ENCODE measurements around the gene SYNE1.
"Not testable (repeated sequence)": the region's sequence is repeated elsewhere in the genome, so short reads cannot be mapped to it uniquely, and the experiment has no call there.

Gene SYNE1

DNA sequence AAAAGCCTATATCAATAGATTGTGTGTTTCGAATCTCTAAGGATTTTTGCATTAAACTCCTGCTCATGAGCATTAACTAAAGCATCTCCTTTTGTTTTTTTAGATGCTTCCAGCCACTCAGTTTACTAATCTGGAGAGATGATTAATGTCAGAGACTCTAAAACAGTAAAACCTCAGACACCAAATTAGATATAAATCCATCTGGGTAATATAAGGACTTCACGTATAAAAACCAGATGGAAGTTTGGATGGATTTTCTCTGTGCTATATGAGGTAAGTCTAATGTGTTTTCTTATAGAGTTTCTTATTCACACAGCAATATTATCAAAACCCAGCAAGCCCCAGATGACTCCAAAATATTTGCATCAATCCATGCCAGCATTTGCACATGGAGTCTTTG, 137.2 kb downstream of the SYNE1 start:
- Histone ChIP-seq H3K4me1 (ENCODE audit: control insufficient read depth in 2 of 2, insufficient read depth in 2 of 2, low read length in 2 of 2) (no peaks in the 10 kb centered on the region), H3K4me3 (ENCODE audit: low read length in 2 of 2) (no peak overlapping the region), H3K9ac (ENCODE audit: low read depth in 1 of 2, low read length in 2 of 2) (no peak overlapping the region)

DNA sequence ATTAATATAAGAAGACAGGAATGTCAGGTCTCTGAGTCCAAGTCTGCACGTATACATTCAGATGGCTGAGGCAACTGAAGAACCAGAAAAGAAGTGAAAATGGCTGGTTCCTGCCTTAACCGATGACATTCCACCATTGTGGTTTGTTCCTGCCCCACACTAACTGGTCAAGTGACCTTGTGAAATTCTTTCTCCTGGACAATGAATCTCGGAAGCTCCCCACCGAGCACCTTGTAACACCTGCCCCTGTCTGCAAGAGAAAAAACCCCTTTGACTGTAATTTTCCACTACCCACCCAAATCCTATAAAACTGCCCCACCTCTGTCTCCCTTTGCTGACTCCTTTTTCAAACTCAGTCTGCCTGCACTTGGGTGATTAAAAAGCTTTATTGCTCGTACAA, 140.4 kb downstream of the SYNE1 start:
- Histone ChIP-seq H3K9me3 (ENCODE audit: control insufficient read depth in 2 of 2, low read length in 2 of 2) (no peaks in the 10 kb centered on the region), H3K27ac (ENCODE audit: low read depth in 2 of 2, low read length in 2 of 2) (no peak overlapping the region), H3K9ac (ENCODE audit: low read depth in 1 of 2, low read length in 2 of 2) (no peak overlapping the region), H3K4me1 (ENCODE audit: control insufficient read depth in 2 of 2, insufficient read depth in 2 of 2, low read length in 2 of 2) (no peaks in the 10 kb centered on the region), H3K27me3 (ENCODE audit: control insufficient read depth in 2 of 2, insufficient read depth in 2 of 2, low read length in 2 of 2) (no peaks in the 10 kb centered on the region), H3K4me3 (ENCODE audit: low read length in 2 of 2) (no peak overlapping the region), H3K36me3 (ENCODE audit: control insufficient read depth in 2 of 2, insufficient read depth in 2 of 2, low read length in 2 of 2) (no peaks in the 10 kb centered on the region)

More for the DNA sequence above, 137.2 kb downstream of the SYNE1 start:
- Histone ChIP-seq H3K27ac (ENCODE audit: low read depth in 2 of 2, low read length in 2 of 2) (no peak overlapping the region), H3K9me3 (ENCODE audit: control insufficient read depth in 2 of 2, low read length in 2 of 2) (no peaks in the 10 kb centered on the region), H3K27me3 (ENCODE audit: control insufficient read depth in 2 of 2, insufficient read depth in 2 of 2, low read length in 2 of 2) (no peaks in the 10 kb centered on the region), H3K36me3 (ENCODE audit: control insufficient read depth in 2 of 2, insufficient read depth in 2 of 2, low read length in 2 of 2) (no peaks in the 10 kb centered on the region)

DNA sequence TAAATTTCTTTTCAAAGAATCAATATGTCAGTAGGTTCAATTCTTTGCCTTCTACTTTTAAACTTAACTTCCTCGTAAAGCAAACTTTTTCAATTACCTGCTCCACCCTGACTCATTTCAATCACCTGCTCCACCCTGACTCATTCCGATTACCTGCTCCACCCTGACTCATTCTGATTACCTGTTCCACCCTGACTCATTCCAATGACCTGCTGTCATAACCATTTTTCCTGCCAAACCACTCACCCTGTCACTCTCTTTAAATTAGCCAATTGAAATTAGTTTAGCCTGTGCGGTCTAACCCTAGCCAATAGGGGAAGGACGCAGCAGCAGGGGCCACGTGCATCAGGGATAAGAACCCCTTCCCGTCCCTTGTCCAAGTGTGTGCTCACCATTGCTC, 141.7 kb downstream of the SYNE1 start:
- H3K4me1 ChIP-seq (ENCODE audit: control insufficient read depth in 2 of 2, insufficient read depth in 2 of 2, low read length in 2 of 2); H3K27me3 ChIP-seq (ENCODE audit: control insufficient read depth in 2 of 2, insufficient read depth in 2 of 2, low read length in 2 of 2); H3K9me3 ChIP-seq (ENCODE audit: control insufficient read depth in 2 of 2, low read length in 2 of 2); H3K27ac ChIP-seq (ENCODE audit: low read depth in 2 of 2, low read length in 2 of 2); H3K9ac ChIP-seq (ENCODE audit: low read depth in 1 of 2, low read length in 2 of 2); H3K36me3 ChIP-seq (ENCODE audit: control insufficient read depth in 2 of 2, insufficient read depth in 2 of 2, low read length in 2 of 2); H3K4me3 ChIP-seq (ENCODE audit: low read length in 2 of 2): not testable (repeated sequence)

DNA sequence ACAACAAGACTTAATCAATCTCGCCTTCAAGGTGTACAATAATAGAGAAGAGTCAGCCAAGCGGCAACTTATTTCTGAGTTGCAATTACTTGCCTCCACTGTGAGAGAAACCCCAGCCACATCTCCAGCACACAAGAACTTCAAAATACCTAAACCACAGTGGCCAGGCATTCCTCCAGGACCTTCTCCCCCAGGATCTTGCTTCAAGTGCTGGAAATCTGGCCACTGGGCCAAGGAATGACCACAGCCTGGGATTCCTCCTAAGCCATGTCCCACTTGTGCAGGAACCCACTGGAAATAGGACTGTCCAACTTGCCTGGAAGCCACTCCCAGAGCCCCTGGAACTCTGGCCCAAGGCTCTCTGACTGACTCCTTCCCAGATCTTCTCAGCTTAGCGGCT, 144.9 kb downstream of the SYNE1 start:
- H3K9me3 ChIP-seq (ENCODE audit: control insufficient read depth in 2 of 2, low read length in 2 of 2); H3K4me1 ChIP-seq (ENCODE audit: control insufficient read depth in 2 of 2, insufficient read depth in 2 of 2, low read length in 2 of 2); H3K36me3 ChIP-seq (ENCODE audit: control insufficient read depth in 2 of 2, insufficient read depth in 2 of 2, low read length in 2 of 2); H3K4me3 ChIP-seq (ENCODE audit: low read length in 2 of 2); H3K27me3 ChIP-seq (ENCODE audit: control insufficient read depth in 2 of 2, insufficient read depth in 2 of 2, low read length in 2 of 2); H3K9ac ChIP-seq (ENCODE audit: low read depth in 1 of 2, low read length in 2 of 2); H3K27ac ChIP-seq (ENCODE audit: low read depth in 2 of 2, low read length in 2 of 2): not testable (repeated sequence)

DNA sequence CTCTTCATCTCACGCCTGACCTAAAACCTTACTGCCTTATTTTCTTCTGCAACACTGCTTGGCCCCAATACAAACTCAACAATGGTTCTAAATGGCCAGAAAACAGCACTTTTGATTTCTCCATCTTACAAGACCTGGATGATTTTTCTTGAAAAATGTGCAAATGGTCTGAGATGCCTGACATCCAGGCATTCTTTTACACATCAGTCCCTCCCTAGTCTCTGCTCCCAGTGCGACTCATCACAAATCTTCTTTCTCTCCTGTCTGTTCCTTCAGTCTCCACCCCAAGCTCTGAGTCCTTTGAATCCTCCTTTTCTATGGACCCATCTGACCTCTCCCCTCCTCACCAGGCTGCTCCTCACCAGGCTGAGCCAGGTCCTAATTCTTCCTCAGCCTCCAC, 145.7 kb downstream of the SYNE1 start:
- H3K9me3 ChIP-seq (ENCODE audit: control insufficient read depth in 2 of 2, low read length in 2 of 2); H3K27me3 ChIP-seq (ENCODE audit: control insufficient read depth in 2 of 2, insufficient read depth in 2 of 2, low read length in 2 of 2); H3K9ac ChIP-seq (ENCODE audit: low read depth in 1 of 2, low read length in 2 of 2); H3K4me3 ChIP-seq (ENCODE audit: low read length in 2 of 2); H3K36me3 ChIP-seq (ENCODE audit: control insufficient read depth in 2 of 2, insufficient read depth in 2 of 2, low read length in 2 of 2); H3K4me1 ChIP-seq (ENCODE audit: control insufficient read depth in 2 of 2, insufficient read depth in 2 of 2, low read length in 2 of 2); H3K27ac ChIP-seq (ENCODE audit: low read depth in 2 of 2, low read length in 2 of 2): not testable (repeated sequence)

DNA sequence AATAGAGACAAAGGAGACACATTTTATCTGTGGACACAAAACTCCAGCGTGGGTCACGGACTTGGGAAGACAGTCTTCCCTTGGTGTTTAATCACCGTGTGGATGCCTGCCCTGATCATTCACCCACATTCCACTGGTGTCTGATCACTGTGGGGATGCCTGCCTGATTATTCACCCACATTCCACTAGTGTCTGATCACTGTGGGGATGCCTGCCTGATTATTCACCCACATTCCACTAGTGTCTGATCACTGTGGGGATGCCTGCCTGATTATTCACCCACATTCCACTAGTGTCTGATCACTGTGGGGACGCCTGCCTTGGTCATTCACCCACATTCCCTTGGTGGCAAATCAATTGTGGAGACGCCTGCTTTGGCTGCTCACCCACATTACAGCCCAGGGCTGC, 146.2 kb downstream of the SYNE1 start:
- not testable (repeated sequence) for H3K4me1 ChIP-seq (ENCODE audit: control insufficient read depth in 2 of 2, insufficient read depth in 2 of 2, low read length in 2 of 2); H3K27ac ChIP-seq (ENCODE audit: low read depth in 2 of 2, low read length in 2 of 2); H3K27me3 ChIP-seq (ENCODE audit: control insufficient read depth in 2 of 2, insufficient read depth in 2 of 2, low read length in 2 of 2); H3K9ac ChIP-seq (ENCODE audit: low read depth in 1 of 2, low read length in 2 of 2); H3K9me3 ChIP-seq (ENCODE audit: control insufficient read depth in 2 of 2, low read length in 2 of 2); H3K36me3 ChIP-seq (ENCODE audit: control insufficient read depth in 2 of 2, insufficient read depth in 2 of 2, low read length in 2 of 2); H3K4me3 ChIP-seq (ENCODE audit: low read length in 2 of 2)

DNA sequence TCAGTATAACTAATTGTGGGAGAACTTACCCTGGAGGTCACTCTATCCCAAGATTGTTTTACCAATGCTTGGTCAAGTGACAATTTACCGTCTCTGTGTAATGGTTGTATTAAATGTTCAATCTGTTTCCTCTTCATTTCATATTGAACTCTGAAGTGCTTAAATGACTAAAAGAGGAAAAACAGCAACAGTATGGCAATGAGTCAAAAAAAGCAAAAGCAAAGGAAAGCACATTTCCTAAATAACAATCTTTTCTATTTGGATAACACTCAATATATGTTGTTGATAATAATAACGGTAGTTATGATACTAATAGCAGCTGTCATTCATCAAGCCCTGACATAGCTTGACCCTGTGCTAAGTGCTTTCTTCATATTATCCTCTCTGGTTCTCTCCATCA, 152.4 kb downstream of the SYNE1 start:
- Histone ChIP-seq H3K36me3 (ENCODE audit: control insufficient read depth in 2 of 2, insufficient read depth in 2 of 2, low read length in 2 of 2) (no peaks in the 10 kb centered on the region), H3K4me3 (ENCODE audit: low read length in 2 of 2) (no peak overlapping the region), H3K27ac (ENCODE audit: low read depth in 2 of 2, low read length in 2 of 2) (no peak overlapping the region), H3K4me1 (ENCODE audit: control insufficient read depth in 2 of 2, insufficient read depth in 2 of 2, low read length in 2 of 2) (no peaks in the 10 kb centered on the region), H3K9me3 (ENCODE audit: control insufficient read depth in 2 of 2, low read length in 2 of 2) (no peaks in the 10 kb centered on the region), H3K27me3 (ENCODE audit: control insufficient read depth in 2 of 2, insufficient read depth in 2 of 2, low read length in 2 of 2) (no peaks in the 10 kb centered on the region), H3K9ac (ENCODE audit: low read depth in 1 of 2, low read length in 2 of 2) (no peak overlapping the region)

DNA sequence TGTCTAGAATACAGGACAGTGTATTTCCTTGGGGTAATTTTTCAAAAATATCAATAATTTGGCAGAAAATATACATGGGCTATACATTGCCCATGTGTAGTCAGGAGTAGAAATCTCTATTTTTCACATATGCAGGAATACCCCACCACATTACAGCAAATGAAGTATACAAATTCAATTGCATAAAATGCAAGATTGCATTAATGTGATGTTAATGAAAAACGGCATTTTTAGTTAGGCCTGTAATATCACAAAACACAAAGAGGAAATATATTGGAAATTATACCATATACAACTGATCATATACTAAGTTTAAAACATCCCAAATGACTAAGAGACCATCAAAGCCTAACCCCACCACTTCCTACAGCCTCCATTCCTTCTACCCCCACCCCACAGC, 154.9 kb downstream of the SYNE1 start:
- H3K27me3 ChIP-seq (ENCODE audit: control insufficient read depth in 2 of 2, insufficient read depth in 2 of 2, low read length in 2 of 2): no peaks in the 10 kb centered on the region
- H3K9me3 ChIP-seq (ENCODE audit: control insufficient read depth in 2 of 2, low read length in 2 of 2): no peaks in the 10 kb centered on the region
- no peaks in the 10 kb centered on the region for H3K4me1 ChIP-seq (ENCODE audit: control insufficient read depth in 2 of 2, insufficient read depth in 2 of 2, low read length in 2 of 2)
- no peak overlapping the region for H3K27ac ChIP-seq (ENCODE audit: low read depth in 2 of 2, low read length in 2 of 2)
- H3K9ac ChIP-seq (ENCODE audit: low read depth in 1 of 2, low read length in 2 of 2): no peak overlapping the region
- H3K36me3 ChIP-seq (ENCODE audit: control insufficient read depth in 2 of 2, insufficient read depth in 2 of 2, low read length in 2 of 2): no peaks in the 10 kb centered on the region
- no peak overlapping the region for H3K4me3 ChIP-seq (ENCODE audit: low read length in 2 of 2)

DNA sequence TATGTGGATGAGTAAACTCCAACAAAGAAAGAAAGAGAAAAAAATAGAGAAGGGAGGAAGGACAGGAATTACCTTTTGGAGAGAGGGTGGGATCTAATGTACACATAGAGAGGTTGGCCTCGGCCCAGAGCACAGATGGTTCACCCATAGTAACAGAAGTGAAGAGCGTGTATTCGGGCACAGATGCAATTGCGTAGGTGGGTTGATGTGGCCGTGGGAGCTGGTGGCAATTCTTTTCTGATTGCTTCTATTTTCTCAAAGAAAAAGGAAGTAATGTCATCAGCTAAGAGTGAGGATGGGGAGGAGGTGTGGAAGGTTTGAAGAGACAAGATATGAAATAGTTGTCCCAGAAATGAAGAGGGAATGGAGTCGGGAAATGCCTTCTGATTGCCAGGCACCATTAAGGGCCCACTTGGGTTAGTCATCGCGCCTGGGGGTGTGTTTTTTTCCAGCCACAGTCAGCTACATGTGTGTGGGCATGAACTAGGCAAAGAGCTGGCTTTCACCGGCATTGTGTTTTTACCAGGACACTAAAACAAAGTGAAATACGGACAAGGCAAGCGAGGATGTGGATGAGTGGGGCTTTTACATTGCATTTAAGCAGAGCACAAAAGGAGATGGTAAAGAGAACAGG, 158.7 kb downstream of the SYNE1 start:
- Histone ChIP-seq H3K4me3 (ENCODE audit: low read length in 2 of 2) (no peak overlapping the region), H3K27me3 (ENCODE audit: control insufficient read depth in 2 of 2, insufficient read depth in 2 of 2, low read length in 2 of 2) (no peaks in the 10 kb centered on the region), H3K9me3 (ENCODE audit: control insufficient read depth in 2 of 2, low read length in 2 of 2) (no peaks in the 10 kb centered on the region), H3K27ac (ENCODE audit: low read depth in 2 of 2, low read length in 2 of 2) (no peak overlapping the region), H3K4me1 (ENCODE audit: control insufficient read depth in 2 of 2, insufficient read depth in 2 of 2, low read length in 2 of 2) (no peaks in the 10 kb centered on the region), H3K9ac (ENCODE audit: low read depth in 1 of 2, low read length in 2 of 2) (no peak overlapping the region), H3K36me3 (ENCODE audit: control insufficient read depth in 2 of 2, insufficient read depth in 2 of 2, low read length in 2 of 2) (no peaks in the 10 kb centered on the region)

DNA sequence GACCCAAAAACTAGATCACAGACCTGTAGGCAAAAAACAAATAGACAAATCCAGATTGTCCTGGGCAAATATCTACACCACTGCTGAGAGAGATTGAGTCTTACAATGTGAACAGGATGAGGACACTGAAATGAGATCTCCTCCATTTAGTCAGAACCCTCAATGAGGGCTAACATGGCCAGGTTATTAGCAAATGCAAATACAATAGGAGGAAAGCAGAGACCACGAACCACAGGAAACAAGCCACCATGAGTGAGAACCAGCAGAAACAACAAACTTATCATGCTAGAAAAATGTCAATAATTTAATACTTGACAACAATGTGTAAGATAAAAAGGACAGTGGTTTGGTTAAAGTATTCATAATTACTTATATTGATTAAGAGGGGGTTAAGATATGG, 162.8 kb downstream of the SYNE1 start:
- H3K9me3 ChIP-seq (ENCODE audit: control insufficient read depth in 2 of 2, low read length in 2 of 2): no peaks in the 10 kb centered on the region
- no peak overlapping the region for H3K9ac ChIP-seq (ENCODE audit: low read depth in 1 of 2, low read length in 2 of 2)
- H3K4me1 ChIP-seq (ENCODE audit: control insufficient read depth in 2 of 2, insufficient read depth in 2 of 2, low read length in 2 of 2): no peaks in the 10 kb centered on the region
- no peaks in the 10 kb centered on the region for H3K27me3 ChIP-seq (ENCODE audit: control insufficient read depth in 2 of 2, insufficient read depth in 2 of 2, low read length in 2 of 2)
- no peak overlapping the region for H3K4me3 ChIP-seq (ENCODE audit: low read length in 2 of 2)
- no peak overlapping the region for H3K27ac ChIP-seq (ENCODE audit: low read depth in 2 of 2, low read length in 2 of 2)
- H3K36me3 ChIP-seq (ENCODE audit: control insufficient read depth in 2 of 2, insufficient read depth in 2 of 2, low read length in 2 of 2): no peaks in the 10 kb centered on the region

DNA sequence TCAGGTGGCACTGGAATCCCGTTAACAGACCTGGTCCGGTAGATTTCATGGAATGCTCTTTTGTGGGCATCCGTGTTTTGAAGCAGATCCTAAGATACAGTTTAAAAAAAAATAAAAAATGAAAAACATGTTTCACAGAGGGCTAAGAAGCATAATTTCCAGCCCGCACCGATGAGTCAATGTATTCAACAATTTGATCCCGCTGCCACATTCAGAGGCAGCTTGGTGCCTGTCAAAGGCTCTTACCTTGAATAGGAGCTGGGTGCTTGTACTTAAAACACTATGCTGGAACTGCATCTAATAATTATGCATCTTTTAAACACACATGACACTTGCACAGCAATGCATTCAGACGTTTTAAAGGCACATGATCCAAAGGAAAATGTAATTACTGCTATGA, 164.8 kb downstream of the SYNE1 start:
- no peaks in the 10 kb centered on the region for H3K36me3 ChIP-seq (ENCODE audit: control insufficient read depth in 2 of 2, insufficient read depth in 2 of 2, low read length in 2 of 2)
- H3K27me3 ChIP-seq (ENCODE audit: control insufficient read depth in 2 of 2, insufficient read depth in 2 of 2, low read length in 2 of 2): no peaks in the 10 kb centered on the region
- no peaks in the 10 kb centered on the region for H3K9me3 ChIP-seq (ENCODE audit: control insufficient read depth in 2 of 2, low read length in 2 of 2)
- no peaks in the 10 kb centered on the region for H3K4me1 ChIP-seq (ENCODE audit: control insufficient read depth in 2 of 2, insufficient read depth in 2 of 2, low read length in 2 of 2)
- H3K27ac ChIP-seq (ENCODE audit: low read depth in 2 of 2, low read length in 2 of 2): no peak overlapping the region
- no peak overlapping the region for H3K9ac ChIP-seq (ENCODE audit: low read depth in 1 of 2, low read length in 2 of 2)
- H3K4me3 ChIP-seq (ENCODE audit: low read length in 2 of 2): no peak overlapping the region
